HEK293 (cell line): ENCODE measurements around the gene TMEM145.
A peak's percentile ranks its signal among the peaks of the same experiment; 100 is the strongest.

Source experiments
- CTCF ChIA-PET: fragments of 350-600 bp; formaldehyde crosslinking; extraction: SDS; loops from one replicate; lab custom pipeline; 2021; ENCODE audit warnings: antibody characterized with exemption; lab: Yijun Ruan, JAX
- POLR2A ChIA-PET: fragments of 300-600 bp; formaldehyde crosslinking; extraction: SDS; loops from one replicate; lab custom pipeline; 2020; ENCODE audit warnings: antibody characterized with exemption, inconsistent platforms; lab: Yijun Ruan, JAX
- H3K27ac ChIP-seq: fragments of 200-500 bp; sonication (Bioruptor generic); 2 replicates; pipeline ENCODE4 v1.5.1; 2014; ENCODE audit warnings: low read depth, low read length, control low read depth, inconsistent platforms; ENCODE audit errors: extremely low read depth
- H3K36me3 ChIP-seq, 2 experiments: fragments of 200-500 bp in 1 of 2; sonication (Bioruptor generic) in 1 of 2; 1 replicate in 1 of 2; 2 replicates in 1 of 2; pipeline ENCODE4 v1.5.1; 2014 to 2017; ENCODE audit warnings: inconsistent platforms in 2 of 2, low read length in 2 of 2; ENCODE audit not compliant: control insufficient read depth in 2 of 2, insufficient read depth in 1 of 2
- H3K4me1 ChIP-seq: fragments of 200-500 bp; sonication (Bioruptor generic); 2 replicates; pipeline ENCODE4 v1.5.1; 2014; ENCODE audit warnings: mild to moderate bottlenecking, low read length, inconsistent platforms; ENCODE audit not compliant: control insufficient read depth, insufficient read depth
- H3K4me3 ChIP-seq: 2 replicates; pipeline ENCODE4 v1.5.1; 2011; ENCODE audit warnings: low read depth, mild to moderate bottlenecking, control low read depth, low read length, moderate library complexity
- H3K9me3 ChIP-seq: fragments of 200-500 bp; sonication (Bioruptor generic); 2 replicates; pipeline ENCODE4 v1.5.1; 2014; ENCODE audit warnings: low read depth, low read length, inconsistent platforms; ENCODE audit not compliant: control insufficient read depth, insufficient read depth
- PATZ1 ChIP-seq: fragments of 450-650 bp; formaldehyde crosslinking; IDR thresholded peaks from 2 replicates; pipeline ENCODE4 v1.5.1; 2016; ENCODE audit warnings: missing biosample characterization, missing genetic modification characterization
- PRDM2 ChIP-seq: fragments of 450-650 bp; formaldehyde crosslinking; IDR thresholded peaks from 2 replicates; pipeline ENCODE4 v1.5.1; 2016; ENCODE audit warnings: missing biosample characterization, missing genetic modification characterization, borderline replicate concordance
- SALL2 ChIP-seq: fragments of 450-650 bp; formaldehyde crosslinking; IDR thresholded peaks from 2 replicates; pipeline ENCODE4 v1.5.0; 2017; ENCODE audit warnings: missing biosample characterization, mild to moderate bottlenecking, missing genetic modification characterization, borderline replicate concordance
- SCRT2 ChIP-seq: fragments of 450-650 bp; formaldehyde crosslinking; IDR thresholded peaks from 2 replicates; pipeline ENCODE4 v1.5.1; 2016; ENCODE audit warnings: missing biosample characterization, missing genetic modification characterization
- ZBTB17 ChIP-seq: fragments of 450-650 bp; formaldehyde crosslinking; IDR thresholded peaks from 2 replicates; pipeline ENCODE4 v1.5.1; 2016; ENCODE audit warnings: missing biosample characterization, missing genetic modification characterization
- ZBTB26 ChIP-seq: fragments of 450-650 bp; formaldehyde crosslinking; optimal IDR thresholded peaks from 2 replicates; pipeline ENCODE3; 2016; ENCODE audit warnings: missing biosample characterization, mild to moderate bottlenecking, missing genetic modification characterization
- ZIC2 ChIP-seq: fragments of 450-650 bp; formaldehyde crosslinking; IDR thresholded peaks from 2 replicates; pipeline ENCODE4 v1.5.1; 2016; ENCODE audit warnings: missing biosample characterization, missing genetic modification characterization
- ZNF146 ChIP-seq: fragments of 450-650 bp; formaldehyde crosslinking; IDR thresholded peaks from 2 replicates; pipeline ENCODE4 v1.5.1; 2016; ENCODE audit warnings: missing biosample characterization, missing genetic modification characterization
- ZNF19 ChIP-seq: fragments of 450-650 bp; formaldehyde crosslinking; IDR thresholded peaks from 2 replicates; pipeline ENCODE4; 2016; ENCODE audit warnings: missing biosample characterization, missing genetic modification characterization, low read depth
- ZNF211 ChIP-seq: fragments of 450-650 bp; formaldehyde crosslinking; IDR thresholded peaks from 2 replicates; pipeline ENCODE4 v1.5.1; 2016; ENCODE audit warnings: low read depth, missing biosample characterization, missing genetic modification characterization
- ZNF239 ChIP-seq: fragments of 450-650 bp; formaldehyde crosslinking; IDR thresholded peaks from 2 replicates; pipeline ENCODE4 v1.5.1; 2016; ENCODE audit warnings: missing biosample characterization, missing genetic modification characterization
- ZNF26 ChIP-seq: fragments of 450-650 bp; formaldehyde crosslinking; IDR thresholded peaks from 2 replicates; pipeline ENCODE4 v1.5.1; 2016; ENCODE audit warnings: missing biosample characterization, missing genetic modification characterization
- ZNF311 ChIP-seq: fragments of 450-650 bp; formaldehyde crosslinking; IDR thresholded peaks from 2 replicates; pipeline ENCODE4 v1.5.1; 2017; ENCODE audit warnings: missing biosample characterization, missing genetic modification characterization, borderline replicate concordance
- ZNF394 ChIP-seq: fragments of 450-650 bp; formaldehyde crosslinking; IDR thresholded peaks from 2 replicates; pipeline ENCODE4 v1.5.1; 2016; ENCODE audit warnings: missing biosample characterization, missing genetic modification characterization, mild to moderate bottlenecking, moderate library complexity, borderline replicate concordance
- ZNF398 ChIP-seq: fragments of 450-650 bp; formaldehyde crosslinking; IDR thresholded peaks from 2 replicates; pipeline ENCODE4 v1.5.1; 2017; ENCODE audit warnings: missing biosample characterization, missing genetic modification characterization
- ZNF510 ChIP-seq: fragments of 450-650 bp; formaldehyde crosslinking; IDR thresholded peaks from 2 replicates; pipeline ENCODE4 v1.5.1; 2018; ENCODE audit warnings: mild to moderate bottlenecking, missing genetic modification characterization, missing biosample characterization; ENCODE audit not compliant: insufficient replicate concordance
- ZNF561 ChIP-seq: fragments of 450-650 bp; IDR thresholded peaks from 2 replicates; pipeline ENCODE4 v1.5.1; 2018; ENCODE audit warnings: missing biosample characterization, missing genetic modification characterization, borderline replicate concordance
- ZNF600 ChIP-seq: fragments of 450-650 bp; formaldehyde crosslinking; IDR thresholded peaks from 2 replicates; pipeline ENCODE4 v1.5.1; 2016; ENCODE audit warnings: missing biosample characterization, missing genetic modification characterization
- ZNF658 ChIP-seq: fragments of 450-650 bp; formaldehyde crosslinking; IDR thresholded peaks from 2 replicates; pipeline ENCODE4; 2016; ENCODE audit warnings: missing biosample characterization, missing genetic modification characterization
- ZNF660 ChIP-seq: fragments of 450-650 bp; IDR thresholded peaks from 2 replicates; pipeline ENCODE4 v1.5.1; 2018; ENCODE audit warnings: missing biosample characterization, mild to moderate bottlenecking, missing genetic modification characterization

The TMEM145 gene

GRCh38 chr19:42312370-42312769 lies 739 bp upstream of the TMEM145 start:
- ChIA-PET CTCF (interaction anchor here (0.7 to 2.3 kb wide), 3 partner anchors 14 to 125 kb away, joined by 3 to 10 read pairs (median 7); no protein-coding TSS in a partner anchor), POLR2A (interaction anchor here (1.1 kb wide), 1 partner anchor 10 kb away, joined by 3 read pairs; the partner anchor contains the start of genes PAFAH1B3 and PRR19)
- Histone ChIP-seq H3K4me3 (no peak overlapping the region), H3K27ac (no peak overlapping the region), H3K9me3 (no peaks in the 10 kb centered on the region), H3K4me1 (no peaks in the 10 kb centered on the region; the same call in 1 of the 2 replicates), H3K36me3 (no peaks in the 10 kb centered on the region)
- TF ChIP-seq ZNF660, result no peak
- no peak for TF ChIP-seq ZBTB26
- peak; percentile 27; the same call in 1 of the 2 replicates for TF ChIP-seq ZIC2
- peak; percentile 82 for TF ChIP-seq SCRT2 (tag by site-specific recombination)
- TF ChIP-seq PRDM2, result no peak
- TF ChIP-seq ZNF561 (tag by site-specific recombination), result no peak
- TF ChIP-seq ZNF510 (tag by site-specific recombination), result no peak
- no peak for TF ChIP-seq ZNF211
- no peak for TF ChIP-seq ZNF26 (tag by site-specific recombination)

GRCh38 chr19:42313840-42314755 lies 989 bp downstream of the TMEM145 start:
- Histone ChIP-seq H3K27ac (no peak overlapping the region), H3K9me3 (no peaks in the 10 kb centered on the region), H3K4me1 (no peaks in the 10 kb centered on the region; the same call in 1 of the 2 replicates), H3K4me3 (no peak overlapping the region), H3K36me3 (no peaks in the 10 kb centered on the region)
- POLR2A ChIA-PET, result interaction anchor here (0.6 to 0.8 kb wide), 2 partner anchors 14 to 35 kb away, joined by 3 read pairs; no protein-coding TSS in a partner anchor
- CTCF ChIA-PET, result interaction anchor here (0.6 to 0.9 kb wide), 4 partner anchors 18 to 126 kb away, joined by 3 to 6 read pairs (median 3); no protein-coding TSS in a partner anchor
- TF ChIP-seq SALL2, result 0 out of 2 replicates have a peak, but pooled peaks have one; percentile 22
- TF ChIP-seq ZNF146, result no peak
- no peak for TF ChIP-seq ZNF394
- TF ChIP-seq ZNF600 (tag by site-specific recombination), result 0 out of 2 replicates have a peak, but pooled peaks have one; percentile 11
- TF ChIP-seq ZNF239 (tag by site-specific recombination), result no peak
- TF ChIP-seq PATZ1 (tag by site-specific recombination), result no peak
- no peak for TF ChIP-seq ZNF658 (tag by site-specific recombination)
- no peak for TF ChIP-seq ZNF19 (tag by site-specific recombination)
- peak; percentile 7; the same call in 1 of the 2 replicates for TF ChIP-seq ZBTB17 (tag by site-specific recombination)
- peak; percentile 51; the same call in 1 of the 2 replicates for TF ChIP-seq ZNF398 (tag by site-specific recombination)
- TF ChIP-seq ZNF311 (tag by site-specific recombination), result no peak
